NB4 (cell line): ENCODE results near the gene TNFSF15.

Experiments
- CTCF ChIP-seq: IDR thresholded peaks from one replicate; pipeline ENCODE4 v1.5.1; 2012; ENCODE audit warnings: low read depth, low read length
- POLR2A ChIP-seq: IDR thresholded peaks from 2 replicates; pipeline ENCODE4 v1.6.1; 2011; ENCODE audit warnings: mild to moderate bottlenecking; ENCODE audit not compliant: insufficient read length; ENCODE audit errors: extremely low read depth
- TF ChIP-seq, protein P1 (sequence below): IDR thresholded peaks from 2 replicates; pipeline ENCODE4 v1.6.1; 2011; ENCODE audit warnings: low read depth, low read length

DNA sequence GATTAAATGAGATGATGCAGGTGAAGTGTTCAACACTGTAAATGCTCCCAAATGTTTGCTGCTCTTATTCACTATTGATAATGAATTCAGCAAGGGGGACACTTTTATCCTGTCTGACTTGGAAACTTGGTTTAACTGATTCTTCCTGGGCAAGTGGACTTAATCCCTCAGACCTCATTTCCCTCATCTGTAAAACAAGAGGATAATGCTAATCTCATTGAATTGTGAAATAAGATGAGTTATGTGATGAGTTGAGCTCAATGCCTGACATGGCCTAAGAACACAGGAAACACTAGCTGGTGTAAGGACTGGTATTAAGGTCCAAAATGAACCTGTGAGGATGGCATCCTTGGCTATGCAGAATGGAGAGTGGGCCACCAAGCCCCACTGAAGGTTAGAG lies 23.3 kb downstream of the TNFSF15 start:
- TF ChIP-seq CTCF (no peak), POLR2A (no peak)
- TF ChIP-seq, protein P1, sequence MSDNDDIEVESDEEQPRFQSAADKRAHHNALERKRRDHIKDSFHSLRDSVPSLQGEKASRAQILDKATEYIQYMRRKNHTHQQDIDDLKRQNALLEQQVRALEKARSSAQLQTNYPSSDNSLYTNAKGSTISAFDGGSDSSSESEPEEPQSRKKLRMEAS: no peak
